Measurements from ENCODE around the gene LIAS. TPM values are rescaled to one million over a fixed set of nuclear protein-coding genes. Genes with fewer than 3 reads are reported as not detected.

LIAS gene
- total and polyA plus RNA-seq, 10 of the 15 experiments (the other 5 are each of a cell fraction or from before 2014, with no cell fraction given), result 17.9 to 32.3 (median 26.4) TPM

GRCh38 chr4:39527296-39528060 lies 68.6 kb downstream of the LIAS start, which contains the start of gene UGDH (continued):
- TF ChIP-seq BCL3 (IDR thresholded peaks at IDR 0.05; ENCODE audit: borderline replicate concordance, insufficient read depth, low read depth, low read length, poor library complexity, severe bottlenecking) (no peak), SUZ12 (IDR thresholded peaks at IDR 0.05; ENCODE audit: unreplicated experiment) (no peak), NBN (IDR thresholded peaks at IDR 0.05) (0 out of 2 replicates have a peak, but pooled peaks have one; percentile 32), ZZZ3 (IDR thresholded peaks at IDR 0.05; ENCODE audit: control insufficient read depth, insufficient read length, low read depth) (no peak), TCF7 (IDR thresholded peaks at IDR 0.05; ENCODE audit: borderline replicate concordance) (no peak), ELK1 (IDR thresholded peaks at IDR 0.05; ENCODE audit: low read depth, low read length) (peak; percentile 41; the same call in 1 of the 2 replicates), NFIC (IDR thresholded peaks at IDR 0.05; ENCODE audit: low read depth, low read length) (no peak), EED (IDR thresholded peaks at IDR 0.05; ENCODE audit: low read depth) (no peak), SMC3 (IDR thresholded peaks at IDR 0.05; ENCODE audit: borderline replicate concordance, low read length) (0 out of 2 replicates have a peak, but pooled peaks have one; percentile 3), CBX5 (IDR thresholded peaks at IDR 0.05; ENCODE audit: low read depth) (0 out of 2 replicates have a peak, but pooled peaks have one; percentile 33), MYC (IDR thresholded peaks at IDR 0.05; ENCODE audit: insufficient read depth, insufficient read length, insufficient replicate concordance, low read length, severe bottlenecking) (peak; percentile 45), TCF12 (IDR thresholded peaks at IDR 0.05; ENCODE audit: low read depth, low read length) (no peak), GABPA (IDR thresholded peaks at IDR 0.05; ENCODE audit: low read depth) (peak; percentile 87), POLR2AphosphoS2 (IDR thresholded peaks at IDR 0.05; ENCODE audit: low read depth, low read length) (peak; percentile 65), KAT2A (conservative IDR thresholded peaks at IDR 0.05; ENCODE audit: control insufficient read depth, low read depth, low read length) (no peak), ZSCAN29 (IDR thresholded peaks at IDR 0.05) (no peak), NFYB (IDR thresholded peaks at IDR 0.05; ENCODE audit: insufficient read depth, low read depth, low read length) (0 out of 2 replicates have a peak, but pooled peaks have one; percentile 3), PML (IDR thresholded peaks at IDR 0.05; ENCODE audit: low read length) (no peak; the same call in 1 of the 2 replicates), SIN3A (IDR thresholded peaks at IDR 0.05; ENCODE audit: low read depth, low read length) (no peak; the same call in 1 of the 2 replicates), SMAD5 (IDR thresholded peaks at IDR 0.05; ENCODE audit: low read depth) (peak; percentile 59)

Data from GM12878 (cell line).